HL-60 (cell line): Measurements from ENCODE around the gene OGFOD3.

ENCODE experiments used
- DNase-seq, 2 experiments: peaks; one replicate each; pipeline ENCODE4 v3.0.0-alpha.2; 2010 to 2020; ENCODE audit warnings: low read depth in 1 of 2, low spot score in 1 of 2
- H3K27ac ChIP-seq: fragments of 250-450 bp; sonication (Bioruptor Pico); replicated peaks from 2 replicates; pipeline ENCODE4 v1.5.1; 2020; ENCODE audit warnings: mild to moderate bottlenecking, moderate library complexity
- H3K27me3 ChIP-seq: fragments of 250-450 bp; sonication (Bioruptor Pico); 2 replicates; pipeline ENCODE4 v1.5.1; 2021; ENCODE audit warnings: mild to moderate bottlenecking, moderate library complexity; ENCODE audit not compliant: insufficient read depth, poor library complexity, severe bottlenecking
- H3K4me3 ChIP-seq: replicated peaks from 2 replicates; pipeline ENCODE4 v1.5.1; 2011; ENCODE audit warnings: mild to moderate bottlenecking, control low read depth, low read length; ENCODE audit not compliant: insufficient read depth
- CTCF ChIP-seq: IDR thresholded peaks from one replicate; pipeline ENCODE4 v1.5.1; 2011; ENCODE audit warnings: low read length, control low read depth, inconsistent platforms; ENCODE audit not compliant: insufficient read depth
- GABPA ChIP-seq: IDR thresholded peaks from 2 replicates; pipeline ENCODE4 v1.6.1; 2012; ENCODE audit warnings: low read depth
- POLR2AphosphoS5 ChIP-seq: IDR thresholded peaks from 2 replicates; pipeline ENCODE4 v1.6.1; 2012; ENCODE audit warnings: low read depth
- REST ChIP-seq: IDR thresholded peaks from 2 replicates; pipeline ENCODE4 v1.6.1; 2012; ENCODE audit warnings: low read depth; ENCODE audit not compliant: insufficient replicate concordance
- SPI1 ChIP-seq: IDR thresholded peaks from 2 replicates; pipeline ENCODE4 v1.6.1; 2012; ENCODE audit warnings: low read depth, mild to moderate bottlenecking, borderline replicate concordance

OGFOD3 gene

GRCh38 chr17:82394278-82394677 is 24.1 kb downstream of the OGFOD3 start:
- H3K27me3 ChIP-seq: no peaks in the 10 kb centered on the region
- H3K4me3 ChIP-seq: no peak overlapping the region
- no peak for DNase-seq
- TF ChIP-seq POLR2AphosphoS5 (no peak), CTCF (no peak), REST (no peak), GABPA (no peak), SPI1 (no peak)
- no peak overlapping the region for H3K27ac ChIP-seq

- Histone ChIP-seq H3K4me3 (no peak overlapping the region), H3K27ac (no peak overlapping the region), H3K27me3 (no peaks in the 10 kb centered on the region)
- TF ChIP-seq REST: no peak
- no peak for TF ChIP-seq SPI1
- TF ChIP-seq CTCF: no peak
- no peak for TF ChIP-seq POLR2AphosphoS5
- TF ChIP-seq GABPA: no peak
- DNase-seq: no peak
These were observed 25.4 kb downstream of the OGFOD3 start for GRCh38 chr17:82392941-82393340.

- no peak for DNase-seq
- no peaks in the 10 kb centered on the region for H3K27me3 ChIP-seq
- no peak overlapping the region for H3K4me3 ChIP-seq
- no peak for TF ChIP-seq REST
- no peak for TF ChIP-seq GABPA
- TF ChIP-seq SPI1: no peak
- no peak for TF ChIP-seq POLR2AphosphoS5
- H3K27ac ChIP-seq: no peak overlapping the region
These were observed 26.0 kb downstream of the OGFOD3 start for GRCh38 chr17:82392209-82392920.
